ENCODE data around the gene GSTM4.
"Not testable (repeated sequence)": the region's sequence is repeated elsewhere in the genome, so short reads cannot be mapped to it uniquely, and the experiment has no call there.

DNA sequence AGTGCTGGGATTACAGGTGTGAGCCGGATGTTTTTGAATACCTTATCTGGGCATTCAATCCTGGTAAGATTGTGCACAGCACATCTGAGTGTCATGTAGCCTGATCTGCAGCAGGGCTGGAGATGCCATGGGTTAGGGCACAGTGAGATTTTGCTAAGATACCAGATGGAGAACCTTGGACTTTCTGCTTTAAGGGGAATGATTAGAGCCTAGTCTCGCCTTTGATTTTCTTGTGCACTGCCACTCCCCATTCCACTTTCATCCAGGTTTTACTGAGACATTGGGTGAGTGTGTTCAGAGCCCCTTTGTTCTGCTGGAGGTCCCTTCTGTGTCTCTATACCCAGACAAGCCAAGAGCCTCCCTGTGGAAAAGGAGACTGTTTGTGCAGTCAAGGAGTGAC, 18.0 kb downstream of the GSTM4 start:
- TF ChIP-seq MAX (IDR thresholded peaks at IDR 0.05); YY1 (IDR thresholded peaks at IDR 0.05); TAF1 (conservative IDR thresholded peaks at IDR 0.05); CTCF (IDR thresholded peaks at IDR 0.05; ENCODE audit: low read depth, low read length, missing input control); SP1 (IDR thresholded peaks at IDR 0.05); HNF4A (conservative IDR thresholded peaks at IDR 0.05); RAD21 (IDR thresholded peaks at IDR 0.05); GABPA (IDR thresholded peaks at IDR 0.05 in 1 of 2, conservative IDR thresholded peaks at IDR 0.05 in 1 of 2); RXRA (IDR thresholded peaks at IDR 0.05); ZBTB33 (IDR thresholded peaks at IDR 0.05): not testable (repeated sequence)
